GM12892 (cell line): ENCODE results near the gene TRIM54.

Source experiments
- POLR2A ChIP-seq: IDR thresholded peaks from 2 replicates; pipeline ENCODE4 v1.6.1; 2011; ENCODE audit warnings: low read depth, low read length, control low read depth
- POLR2AphosphoS5 ChIP-seq: IDR thresholded peaks from 2 replicates; pipeline ENCODE4 v1.6.1; 2011; ENCODE audit warnings: low read depth, low read length, control low read depth
- TAF1 ChIP-seq: IDR thresholded peaks from 2 replicates; pipeline ENCODE4 v1.6.1; 2011; ENCODE audit warnings: low read depth, mild to moderate bottlenecking, control low read depth, low read length, borderline replicate concordance

DNA sequence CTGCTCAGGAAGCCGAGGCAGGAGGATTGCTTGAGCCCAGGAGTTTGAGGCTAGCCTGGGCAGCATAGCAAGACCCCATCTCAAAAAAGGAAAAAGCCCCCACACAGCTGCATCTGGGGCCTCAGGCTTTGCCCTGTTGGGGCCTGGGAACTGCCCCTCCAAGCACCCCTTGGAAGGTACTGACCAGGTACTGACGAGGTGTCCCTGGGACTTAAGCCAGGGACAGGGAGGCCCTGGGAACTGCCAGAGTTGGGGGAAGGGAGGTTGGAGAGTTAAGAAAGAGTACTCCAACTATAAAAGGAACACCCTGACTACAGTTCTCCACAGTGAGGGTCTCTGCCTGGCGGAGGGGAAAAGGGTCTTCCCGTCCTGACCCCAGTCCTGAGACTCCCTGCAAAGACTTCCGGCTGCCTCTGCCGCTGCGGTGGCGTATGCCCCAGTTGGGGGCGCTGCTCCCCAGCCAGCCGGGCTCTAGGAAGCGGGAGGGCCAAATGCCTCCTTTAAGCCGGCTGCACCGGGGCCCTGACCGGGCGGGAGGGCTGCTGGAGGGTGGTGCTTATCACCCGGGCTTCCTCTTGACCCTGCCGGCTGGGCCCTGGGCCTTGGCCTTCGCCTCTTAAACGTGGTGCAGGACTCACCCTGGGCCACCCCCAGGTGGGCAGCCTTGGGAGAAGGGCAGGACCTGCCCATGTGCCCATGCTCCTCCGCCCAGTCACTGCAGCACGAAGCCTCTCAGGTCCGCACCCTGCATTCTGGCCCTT, 32.2 kb upstream of the TRIM54 start:
- no peak for TF ChIP-seq POLR2A
- no peak for TF ChIP-seq POLR2AphosphoS5
- TF ChIP-seq TAF1 = no peak
